ENCODE data around the gene HEBP1.

DNA sequence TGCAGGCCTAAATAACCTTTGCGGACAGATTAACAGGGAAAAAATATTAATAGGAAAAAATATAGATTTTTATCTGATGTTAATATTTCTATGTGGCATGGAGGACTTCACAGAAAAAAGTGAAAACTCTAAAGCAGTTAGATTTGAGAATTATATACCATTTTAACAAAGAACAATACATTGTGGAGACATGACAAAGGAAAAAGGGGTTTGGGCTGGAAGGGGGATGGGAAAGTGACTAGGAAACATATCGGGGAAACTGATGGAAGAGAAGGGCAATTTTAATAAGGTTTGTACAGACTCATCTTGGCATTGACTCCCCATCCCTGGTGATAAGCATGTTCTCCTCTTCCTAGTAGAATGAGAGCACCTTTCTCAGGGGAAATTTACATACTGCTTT, 27.0 kb downstream of the HEBP1 start:
- TF ChIP-seq, protein P1, sequence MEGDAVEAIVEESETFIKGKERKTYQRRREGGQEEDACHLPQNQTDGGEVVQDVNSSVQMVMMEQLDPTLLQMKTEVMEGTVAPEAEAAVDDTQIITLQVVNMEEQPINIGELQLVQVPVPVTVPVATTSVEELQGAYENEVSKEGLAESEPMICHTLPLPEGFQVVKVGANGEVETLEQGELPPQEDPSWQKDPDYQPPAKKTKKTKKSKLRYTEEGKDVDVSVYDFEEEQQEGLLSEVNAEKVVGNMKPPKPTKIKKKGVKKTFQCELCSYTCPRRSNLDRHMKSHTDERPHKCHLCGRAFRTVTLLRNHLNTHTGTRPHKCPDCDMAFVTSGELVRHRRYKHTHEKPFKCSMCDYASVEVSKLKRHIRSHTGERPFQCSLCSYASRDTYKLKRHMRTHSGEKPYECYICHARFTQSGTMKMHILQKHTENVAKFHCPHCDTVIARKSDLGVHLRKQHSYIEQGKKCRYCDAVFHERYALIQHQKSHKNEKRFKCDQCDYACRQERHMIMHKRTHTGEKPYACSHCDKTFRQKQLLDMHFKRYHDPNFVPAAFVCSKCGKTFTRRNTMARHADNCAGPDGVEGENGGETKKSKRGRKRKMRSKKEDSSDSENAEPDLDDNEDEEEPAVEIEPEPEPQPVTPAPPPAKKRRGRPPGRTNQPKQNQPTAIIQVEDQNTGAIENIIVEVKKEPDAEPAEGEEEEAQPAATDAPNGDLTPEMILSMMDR (IDR thresholded peaks at IDR 0.05; ENCODE audit: low read depth, low read length, poor library complexity, severe bottlenecking), result no peak
- TF ChIP-seq EZH2phosphoT487 (IDR thresholded peaks at IDR 0.05; ENCODE audit: borderline replicate concordance, low read length), result no peak

Measured in DOHH2 (cell line).